ENCODE data around the gene UHRF2. TPM values are rescaled to one million over a fixed set of nuclear protein-coding genes. Genes with fewer than 3 reads are reported as not detected.

Gene UHRF2
- total RNA-seq, 1 donor from 2014 or later, result 45.2 TPM

DNA sequence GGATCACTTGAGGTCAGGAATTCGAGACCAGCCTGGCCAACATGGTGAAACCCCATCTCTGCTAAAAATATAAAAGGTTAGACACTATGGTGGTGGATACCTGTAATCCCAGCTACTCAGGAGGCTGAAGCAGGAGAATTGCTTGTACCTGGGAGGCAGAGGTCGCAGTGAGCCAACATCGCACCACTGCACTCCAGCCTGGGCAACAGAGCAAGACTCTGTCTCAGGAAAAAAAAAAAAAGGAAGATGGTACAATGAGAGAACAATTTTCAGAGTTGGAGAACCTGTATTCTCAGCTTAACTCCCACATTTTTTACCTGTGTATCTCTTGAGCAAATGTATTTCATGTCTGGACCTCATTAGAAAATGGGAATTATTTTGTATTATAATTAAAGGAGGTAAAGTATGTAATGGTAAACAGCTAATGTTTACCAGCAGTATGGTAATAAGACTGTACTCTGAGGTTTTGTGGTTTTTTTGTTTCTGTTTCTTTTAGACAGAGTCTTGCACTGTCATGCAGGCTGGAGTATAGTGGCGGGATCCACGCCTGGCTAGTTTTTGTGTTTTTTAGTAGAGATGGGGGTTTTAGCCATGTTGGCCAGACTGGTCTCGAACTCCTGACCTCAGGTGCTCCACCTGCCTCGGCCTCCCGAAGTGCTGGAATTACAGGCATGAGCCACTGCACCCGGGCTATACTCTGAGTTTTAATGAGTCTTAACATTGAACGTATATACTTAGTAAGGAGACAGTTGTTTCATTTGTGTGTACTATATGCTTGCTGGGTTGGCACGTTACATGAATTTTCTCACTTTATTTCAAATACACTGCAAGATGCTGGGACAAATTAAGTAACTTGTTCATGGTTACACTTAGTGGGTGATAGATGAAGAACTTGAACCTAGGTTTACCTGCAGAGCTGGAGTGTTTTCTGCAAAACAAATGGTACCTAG lies 16.2 kb downstream of the UHRF2 start:
- no peaks in the 10 kb centered on the region for H3K9me3 Mint-ChIP-seq (ENCODE audit: low read depth)
- peaks cover 2% of the 10 kb centered on the region for H3K36me3 Mint-ChIP-seq (ENCODE audit: low read depth)
- H3K4me3 Mint-ChIP-seq (ENCODE audit: unreplicated experiment), result no peak overlapping the region
- no peaks in the 10 kb centered on the region for H3K27me3 Mint-ChIP-seq (ENCODE audit: low read depth)
- TF ChIP-seq, protein P1, sequence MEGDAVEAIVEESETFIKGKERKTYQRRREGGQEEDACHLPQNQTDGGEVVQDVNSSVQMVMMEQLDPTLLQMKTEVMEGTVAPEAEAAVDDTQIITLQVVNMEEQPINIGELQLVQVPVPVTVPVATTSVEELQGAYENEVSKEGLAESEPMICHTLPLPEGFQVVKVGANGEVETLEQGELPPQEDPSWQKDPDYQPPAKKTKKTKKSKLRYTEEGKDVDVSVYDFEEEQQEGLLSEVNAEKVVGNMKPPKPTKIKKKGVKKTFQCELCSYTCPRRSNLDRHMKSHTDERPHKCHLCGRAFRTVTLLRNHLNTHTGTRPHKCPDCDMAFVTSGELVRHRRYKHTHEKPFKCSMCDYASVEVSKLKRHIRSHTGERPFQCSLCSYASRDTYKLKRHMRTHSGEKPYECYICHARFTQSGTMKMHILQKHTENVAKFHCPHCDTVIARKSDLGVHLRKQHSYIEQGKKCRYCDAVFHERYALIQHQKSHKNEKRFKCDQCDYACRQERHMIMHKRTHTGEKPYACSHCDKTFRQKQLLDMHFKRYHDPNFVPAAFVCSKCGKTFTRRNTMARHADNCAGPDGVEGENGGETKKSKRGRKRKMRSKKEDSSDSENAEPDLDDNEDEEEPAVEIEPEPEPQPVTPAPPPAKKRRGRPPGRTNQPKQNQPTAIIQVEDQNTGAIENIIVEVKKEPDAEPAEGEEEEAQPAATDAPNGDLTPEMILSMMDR (IDR thresholded peaks at IDR 0.05), result no peak
- H3K27ac Mint-ChIP-seq (ENCODE audit: unreplicated experiment), result no peak overlapping the region
- no peak for DNase-seq (ENCODE audit: low spot score)
- H3K4me1 Mint-ChIP-seq (ENCODE audit: low read depth), result peaks cover 67% of the 10 kb centered on the region

- H3K9me3 Mint-ChIP-seq (ENCODE audit: low read depth), result no peaks in the 10 kb centered on the region
- peak overlapping the region; percentile 75 for H3K27ac Mint-ChIP-seq (ENCODE audit: unreplicated experiment)
- H3K27me3 Mint-ChIP-seq (ENCODE audit: low read depth), result no peaks in the 10 kb centered on the region
- TF ChIP-seq, protein P1 (IDR thresholded peaks at IDR 0.05), result no peak
- peaks cover 57% of the 10 kb centered on the region for H3K4me1 Mint-ChIP-seq (ENCODE audit: low read depth)
- no peaks in the 10 kb centered on the region for H3K36me3 Mint-ChIP-seq (ENCODE audit: low read depth)
- no peak overlapping the region for H3K4me3 Mint-ChIP-seq (ENCODE audit: unreplicated experiment)
- DNase-seq (ENCODE audit: low spot score), result no peak
Observed at GRCh38 chr9:6431038-6431437, 18.0 kb downstream of the UHRF2 start.

GRCh38 chr9:6433410-6433809 lies 20.4 kb downstream of the UHRF2 start:
- peaks cover 49% of the 10 kb centered on the region for H3K4me1 Mint-ChIP-seq (ENCODE audit: low read depth)
- H3K36me3 Mint-ChIP-seq (ENCODE audit: low read depth), result no peaks in the 10 kb centered on the region
- H3K4me3 Mint-ChIP-seq (ENCODE audit: unreplicated experiment), result no peak overlapping the region
- no peak for DNase-seq (ENCODE audit: low spot score)
- H3K27ac Mint-ChIP-seq (ENCODE audit: unreplicated experiment), result peak overlapping the region; percentile 82
- H3K27me3 Mint-ChIP-seq (ENCODE audit: low read depth), result no peaks in the 10 kb centered on the region
- H3K9me3 Mint-ChIP-seq (ENCODE audit: low read depth), result no peaks in the 10 kb centered on the region
- TF ChIP-seq, protein P1 (IDR thresholded peaks at IDR 0.05), result no peak

DNA sequence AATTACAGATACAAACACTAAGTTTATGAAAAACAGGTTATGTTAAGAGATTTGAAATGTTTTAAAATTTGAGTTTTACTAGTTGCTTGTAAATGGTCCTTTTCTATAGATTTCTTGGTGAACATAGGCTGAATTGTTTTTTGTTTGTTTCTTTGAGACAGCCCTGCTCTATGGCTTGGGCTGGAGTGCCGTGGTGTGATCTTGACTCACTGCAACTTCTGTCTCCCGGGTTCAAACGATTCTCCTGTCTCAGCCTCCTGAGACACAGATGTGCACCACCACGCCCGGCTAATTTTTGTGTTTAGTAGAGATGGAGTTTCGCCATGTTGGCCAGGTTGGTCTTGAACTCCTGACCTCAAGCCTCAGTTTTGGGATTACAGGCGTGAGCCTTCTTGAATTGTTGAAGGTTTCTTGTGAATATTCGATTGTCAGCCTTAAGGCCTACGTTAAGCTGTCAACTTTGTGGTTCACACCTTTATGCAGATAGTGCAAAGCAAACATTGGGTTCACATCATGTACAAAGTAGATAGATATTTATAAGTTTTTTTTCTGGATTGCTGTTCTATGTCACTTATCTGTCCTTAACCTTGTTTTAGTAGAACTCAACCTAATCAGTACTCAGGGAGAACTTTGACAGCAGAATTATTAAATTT lies 26.2 kb downstream of the UHRF2 start:
- Mint-ChIP-seq H3K4me3 (ENCODE audit: unreplicated experiment) (no peak overlapping the region), H3K36me3 (ENCODE audit: low read depth) (no peaks in the 10 kb centered on the region), H3K4me1 (ENCODE audit: low read depth) (peaks cover 23% of the 10 kb centered on the region), H3K9me3 (ENCODE audit: low read depth) (no peaks in the 10 kb centered on the region), H3K27ac (ENCODE audit: unreplicated experiment) (no peak overlapping the region), H3K27me3 (ENCODE audit: low read depth) (no peaks in the 10 kb centered on the region)
- TF ChIP-seq, protein P1 (IDR thresholded peaks at IDR 0.05), result no peak
- no peak for DNase-seq (ENCODE audit: low spot score)

- Mint-ChIP-seq H3K27ac (ENCODE audit: unreplicated experiment) (no peak overlapping the region), H3K36me3 (ENCODE audit: low read depth) (no peaks in the 10 kb centered on the region), H3K4me1 (ENCODE audit: low read depth) (peaks cover 23% of the 10 kb centered on the region), H3K9me3 (ENCODE audit: low read depth) (no peaks in the 10 kb centered on the region), H3K4me3 (ENCODE audit: unreplicated experiment) (no peak overlapping the region), H3K27me3 (ENCODE audit: low read depth) (no peaks in the 10 kb centered on the region)
- DNase-seq (ENCODE audit: low spot score), result no peak
- TF ChIP-seq, protein P1 (IDR thresholded peaks at IDR 0.05), result no peak
Observed at GRCh38 chr9:6440405-6440804, 27.4 kb downstream of the UHRF2 start.
